SJCRH30 (cell line): ENCODE measurements around the gene MIER2. TPM values are rescaled to one million over a fixed set of nuclear protein-coding genes. Genes with fewer than 3 reads are reported as not detected.

Experiments
- DNase-seq, 2 experiments: peaks; one replicate each; pipeline ENCODE4 v3.0.0-alpha.2; 2015 to 2020
- H3K27ac ChIP-seq: fragments of 250-450 bp; sonication (Bioruptor Pico); 2 replicates; pipeline ENCODE4 v1.5.1; 2020; ENCODE audit warnings: mild to moderate bottlenecking, moderate library complexity
- H3K27me3 ChIP-seq: fragments of 250-450 bp; sonication (Bioruptor Pico); 2 replicates; pipeline ENCODE4 v1.5.1; 2020; ENCODE audit warnings: mild to moderate bottlenecking, moderate library complexity
- H3K36me3 ChIP-seq: fragments of 250-450 bp; sonication (Bioruptor Pico); 2 replicates; pipeline ENCODE4 v1.5.1; 2020; ENCODE audit warnings: mild to moderate bottlenecking, moderate library complexity
- H3K4me1 ChIP-seq: fragments of 250-450 bp; sonication (Bioruptor Pico); 2 replicates; pipeline ENCODE4 v1.5.1; 2020; ENCODE audit warnings: mild to moderate bottlenecking, moderate library complexity
- H3K4me3 ChIP-seq: fragments of 250-450 bp; sonication (Bioruptor Pico); 2 replicates; pipeline ENCODE4 v1.5.1; 2020; ENCODE audit warnings: mild to moderate bottlenecking, moderate library complexity
- H3K9me3 ChIP-seq: fragments of 250-450 bp; sonication (Bioruptor Pico); replicated peaks from 2 replicates; pipeline ENCODE4 v1.5.1; 2020; ENCODE audit warnings: mild to moderate bottlenecking, moderate library complexity
- total RNA-seq: library from RNA; depleted of rRNA; stranded (reverse); fragments of >200 nt; shearing (Covaris generic); gene quantifications from 2 replicates; pipeline ENCODE4 v1.2.3, GENCODE V29; 2014

Gene MIER2
- total RNA-seq, 1 experiment from 2014 or later = 18.5 TPM

DNA sequence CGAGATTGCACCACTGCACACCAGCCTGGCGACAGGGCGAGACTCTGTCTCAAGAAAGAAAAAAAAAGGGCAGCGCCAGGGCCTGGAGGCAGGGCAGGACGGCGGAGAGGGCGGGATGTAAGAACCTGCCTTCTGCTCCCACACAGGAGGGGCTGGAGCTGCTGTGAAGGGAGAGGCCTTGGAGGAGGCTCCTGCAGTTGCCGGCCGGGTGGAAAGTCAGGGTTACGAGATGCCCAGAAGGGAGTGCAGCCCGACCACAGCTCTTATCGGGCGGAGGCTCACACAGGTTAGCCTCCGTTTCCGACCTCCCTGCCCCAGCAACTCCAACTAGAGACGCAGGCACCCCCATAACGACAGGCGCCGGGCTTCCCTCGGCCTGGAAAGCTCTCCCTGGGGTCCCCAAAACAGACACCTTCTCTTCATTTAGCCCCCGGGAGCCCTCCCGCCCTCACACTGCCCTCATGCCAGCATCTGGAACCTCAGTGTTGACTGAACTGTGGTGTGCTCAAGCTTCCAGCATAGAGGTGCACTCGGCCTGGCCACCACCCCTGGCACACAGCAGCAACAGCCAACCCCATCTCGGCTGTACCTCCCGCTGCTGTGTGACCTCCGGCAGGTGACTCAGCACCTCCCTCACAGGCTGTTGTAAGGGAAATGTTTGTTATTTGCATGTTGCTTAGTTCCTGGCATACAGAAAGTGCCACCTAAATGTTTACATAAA is 54.8 kb downstream of the MIER2 start:
- Histone ChIP-seq H3K27me3 (no peaks in the 10 kb centered on the region; the same call in 1 of the 2 replicates), H3K4me3 (no peak overlapping the region), H3K4me1 (no peaks in the 10 kb centered on the region), H3K9me3 (no peaks in the 10 kb centered on the region), H3K36me3 (no peaks in the 10 kb centered on the region), H3K27ac (no peak overlapping the region)
- no peak for DNase-seq

DNA sequence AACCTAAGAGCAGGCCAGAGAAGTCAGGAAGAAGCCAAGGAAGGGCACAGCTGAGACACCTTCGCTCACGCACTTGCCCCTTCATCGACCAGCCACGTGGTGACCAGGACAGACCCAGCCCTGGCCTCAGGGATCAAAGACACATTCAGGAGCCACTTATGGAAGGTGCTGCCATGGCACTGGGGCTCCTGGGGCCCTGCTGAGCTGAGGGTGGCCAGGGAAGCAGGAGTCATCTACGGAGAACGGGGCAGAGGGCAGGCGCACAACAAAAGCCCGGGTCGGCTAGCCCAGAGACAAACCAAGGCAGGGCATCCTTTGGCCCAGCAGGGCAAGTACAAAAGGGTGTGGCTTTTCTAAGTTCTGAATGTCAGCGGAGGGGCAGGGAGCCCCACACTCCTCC is 55.7 kb downstream of the MIER2 start:
- no peaks in the 10 kb centered on the region; the same call in 1 of the 2 replicates for H3K27me3 ChIP-seq

DNA sequence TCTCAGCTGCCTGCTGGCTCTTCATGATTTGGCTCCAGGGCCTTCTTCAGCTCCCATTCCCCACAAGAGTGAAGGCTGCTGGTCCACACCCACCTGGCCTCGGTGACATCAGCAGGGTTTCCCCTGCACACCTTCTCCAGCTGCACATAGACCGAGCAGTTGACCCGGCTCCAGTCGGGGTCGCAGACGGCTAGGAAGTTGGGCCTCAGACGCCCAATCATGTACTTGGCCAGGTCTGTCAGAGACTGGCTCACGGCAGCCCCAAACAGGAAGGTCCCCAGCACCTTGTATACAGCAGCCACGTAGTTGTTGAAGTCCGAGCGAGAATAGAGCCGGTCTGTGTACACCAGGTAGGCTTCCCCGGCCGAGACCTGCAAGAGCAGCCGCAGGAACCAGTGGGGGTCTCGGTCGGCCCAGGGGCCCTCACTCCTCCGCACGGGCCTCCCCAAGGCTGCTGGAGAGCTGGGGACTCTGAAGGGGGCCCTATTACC is 57.2 kb downstream of the MIER2 start:
- H3K27ac ChIP-seq = no peak overlapping the region
- H3K9me3 ChIP-seq = no peaks in the 10 kb centered on the region
- no peaks in the 10 kb centered on the region for H3K36me3 ChIP-seq
- no peaks in the 10 kb centered on the region for H3K27me3 ChIP-seq
- H3K4me3 ChIP-seq = no peak overlapping the region
- DNase-seq = no peak
- H3K4me1 ChIP-seq = no peaks in the 10 kb centered on the region

More for the DNA sequence above, 55.7 kb downstream of the MIER2 start:
- H3K4me3 ChIP-seq = no peak overlapping the region
- DNase-seq = no peak
- no peaks in the 10 kb centered on the region for H3K9me3 ChIP-seq
- H3K27ac ChIP-seq = no peak overlapping the region
- H3K36me3 ChIP-seq = no peaks in the 10 kb centered on the region
- no peaks in the 10 kb centered on the region for H3K4me1 ChIP-seq

- H3K36me3 ChIP-seq = no peaks in the 10 kb centered on the region
- H3K4me1 ChIP-seq = 0 out of 2 replicates have a peak, but pooled peaks cover 2% of the 10 kb centered on the region
- H3K27ac ChIP-seq = no peak overlapping the region
- no peak for DNase-seq
- no peak overlapping the region for H3K4me3 ChIP-seq
- H3K27me3 ChIP-seq = no peaks in the 10 kb centered on the region
- H3K9me3 ChIP-seq = no peaks in the 10 kb centered on the region
Measured at GRCh38 chr19:283395-283794, 61.2 kb downstream of the MIER2 start.

DNA sequence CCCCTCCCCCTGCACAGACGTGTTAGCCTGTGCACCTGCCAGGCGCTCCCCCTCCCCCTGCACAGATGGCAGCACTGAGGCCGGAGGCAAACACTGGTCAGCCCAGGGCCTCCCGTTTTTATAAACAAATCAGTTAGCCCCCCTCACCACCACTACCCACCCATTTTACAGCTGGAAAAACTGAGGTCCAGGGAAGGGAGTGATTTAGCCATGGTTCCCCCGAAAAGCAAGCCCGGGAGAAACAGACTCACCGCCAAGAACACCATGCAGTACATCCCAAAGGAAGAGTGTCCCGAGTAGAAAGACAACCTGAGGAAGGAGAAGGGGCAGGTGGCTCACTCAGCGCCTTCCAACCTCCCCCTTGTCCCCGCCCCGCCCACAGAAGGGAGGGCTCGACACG is 62.1 kb downstream of the MIER2 start:
- H3K36me3 ChIP-seq = no peaks in the 10 kb centered on the region
- DNase-seq = no peak
- H3K4me3 ChIP-seq = no peak overlapping the region
- H3K27me3 ChIP-seq = no peaks in the 10 kb centered on the region
- H3K27ac ChIP-seq = no peak overlapping the region
- no peaks in the 10 kb centered on the region for H3K9me3 ChIP-seq
- H3K4me1 ChIP-seq = 0 out of 2 replicates have a peak, but pooled peaks cover 2% of the 10 kb centered on the region

GRCh38 chr19:281992-282391 is 62.6 kb downstream of the MIER2 start:
- Histone ChIP-seq H3K4me1 (0 out of 2 replicates have a peak, but pooled peaks cover 2% of the 10 kb centered on the region), H3K9me3 (no peaks in the 10 kb centered on the region), H3K36me3 (no peaks in the 10 kb centered on the region), H3K4me3 (no peak overlapping the region), H3K27me3 (no peaks in the 10 kb centered on the region; the same call in 1 of the 2 replicates), H3K27ac (no peak overlapping the region)
- DNase-seq = no peak

- Histone ChIP-seq H3K9me3 (no peaks in the 10 kb centered on the region), H3K27ac (no peak overlapping the region), H3K27me3 (no peaks in the 10 kb centered on the region; the same call in 1 of the 2 replicates), H3K36me3 (no peaks in the 10 kb centered on the region), H3K4me1 (0 out of 2 replicates have a peak, but pooled peaks cover 2% of the 10 kb centered on the region), H3K4me3 (no peak overlapping the region)
- peak; percentile 28 to 30 for DNase-seq
Measured at GRCh38 chr19:281156-281853, 63.3 kb downstream of the MIER2 start.

GRCh38 chr19:280541-281009 is 64.0 kb downstream of the MIER2 start:
- Histone ChIP-seq H3K4me3 (no peak overlapping the region), H3K27me3 (no peaks in the 10 kb centered on the region; the same call in 1 of the 2 replicates), H3K9me3 (no peaks in the 10 kb centered on the region), H3K27ac (no peak overlapping the region), H3K4me1 (0 out of 2 replicates have a peak, but pooled peaks cover 2% of the 10 kb centered on the region), H3K36me3 (no peaks in the 10 kb centered on the region)
- DNase-seq = peak; percentile 58 to 60

- Histone ChIP-seq H3K27me3 (no peaks in the 10 kb centered on the region; the same call in 1 of the 2 replicates), H3K27ac (no peak overlapping the region), H3K4me3 (no peak overlapping the region), H3K9me3 (no peaks in the 10 kb centered on the region), H3K36me3 (no peaks in the 10 kb centered on the region), H3K4me1 (0 out of 2 replicates have a peak, but pooled peaks cover 2% of the 10 kb centered on the region)
- DNase-seq = no peak
Measured at GRCh38 chr19:279656-280055, 64.9 kb downstream of the MIER2 start.

- no peaks in the 10 kb centered on the region for H3K36me3 ChIP-seq
- no peak for DNase-seq
- no peaks in the 10 kb centered on the region; the same call in 1 of the 2 replicates for H3K27me3 ChIP-seq
- no peak overlapping the region for H3K4me3 ChIP-seq
- H3K4me1 ChIP-seq = 0 out of 2 replicates have a peak, but pooled peaks cover 2% of the 10 kb centered on the region
- no peak overlapping the region for H3K27ac ChIP-seq
- no peaks in the 10 kb centered on the region for H3K9me3 ChIP-seq
Measured at GRCh38 chr19:279231-279630, 65.4 kb downstream of the MIER2 start.

GRCh38 chr19:277581-278165 is 66.9 kb downstream of the MIER2 start:
- Histone ChIP-seq H3K9me3 (no peaks in the 10 kb centered on the region), H3K4me1 (0 out of 2 replicates have a peak, but pooled peaks cover 2% of the 10 kb centered on the region), H3K36me3 (no peaks in the 10 kb centered on the region), H3K27me3 (no peaks in the 10 kb centered on the region; the same call in 1 of the 2 replicates), H3K27ac (no peak overlapping the region), H3K4me3 (no peak overlapping the region)
- DNase-seq = peak; percentile 21 to 40

DNA sequence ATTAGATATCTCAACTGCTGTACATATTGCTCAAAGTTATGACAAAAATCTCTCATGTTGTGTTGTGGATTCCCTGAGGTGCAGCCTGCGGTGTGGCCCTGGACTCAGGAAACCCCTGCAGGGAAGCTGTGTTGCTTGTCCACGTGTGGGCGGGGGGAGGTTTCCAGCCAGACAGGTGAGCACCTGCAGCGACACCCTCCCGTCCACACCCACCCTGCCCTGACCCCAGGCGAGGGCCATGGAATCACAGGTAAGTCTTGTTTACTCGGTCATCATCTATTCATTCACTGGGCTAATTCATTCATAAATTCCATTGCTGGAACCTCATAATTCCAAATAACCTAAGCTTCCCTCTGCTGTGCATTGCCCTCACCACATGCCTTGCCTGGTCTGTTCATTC is 67.5 kb downstream of the MIER2 start:
- H3K36me3 ChIP-seq = no peaks in the 10 kb centered on the region
- 0 out of 2 replicates have a peak, but pooled peaks cover 2% of the 10 kb centered on the region for H3K4me1 ChIP-seq
- no peaks in the 10 kb centered on the region; the same call in 1 of the 2 replicates for H3K27me3 ChIP-seq
- H3K4me3 ChIP-seq = no peak overlapping the region
- no peaks in the 10 kb centered on the region for H3K9me3 ChIP-seq
- H3K27ac ChIP-seq = no peak overlapping the region
- DNase-seq = no peak

DNA sequence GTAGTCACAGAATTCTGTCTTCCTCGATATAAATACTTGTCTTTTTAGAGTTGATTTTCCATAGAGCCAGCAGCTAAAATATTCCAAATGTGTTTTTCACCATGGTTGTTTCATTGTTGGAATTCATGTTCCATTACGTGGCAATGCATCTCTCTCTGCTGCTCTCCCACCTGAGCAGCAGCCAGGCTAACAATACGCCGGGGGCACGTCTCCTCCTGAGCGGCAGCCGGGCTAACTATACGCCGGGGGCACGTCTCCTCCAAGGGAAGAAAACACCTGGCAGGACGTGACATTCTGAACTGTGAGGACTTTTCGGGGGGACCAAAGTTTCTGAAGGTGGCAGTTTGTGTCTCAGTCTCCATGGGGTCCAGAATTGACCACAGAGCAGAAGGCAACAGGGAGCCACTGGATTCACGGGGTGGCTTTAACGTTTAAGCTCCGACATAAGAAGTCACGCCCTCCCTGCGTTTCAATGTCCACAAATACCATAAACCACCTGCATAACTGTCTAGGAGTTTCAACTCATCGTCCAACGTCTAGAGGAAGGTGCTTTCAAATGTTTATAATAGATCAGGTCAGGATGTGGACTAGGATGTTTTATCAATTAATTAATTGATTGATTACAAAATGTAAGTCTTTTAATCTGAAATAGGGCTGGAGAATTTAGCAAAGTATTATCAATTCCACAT is 68.5 kb downstream of the MIER2 start:
- Histone ChIP-seq H3K4me1 (0 out of 2 replicates have a peak, but pooled peaks cover 2% of the 10 kb centered on the region), H3K4me3 (no peak overlapping the region), H3K27ac (no peak overlapping the region), H3K36me3 (no peaks in the 10 kb centered on the region), H3K9me3 (no peaks in the 10 kb centered on the region), H3K27me3 (no peaks in the 10 kb centered on the region; the same call in 1 of the 2 replicates)
- DNase-seq = no peak

DNA sequence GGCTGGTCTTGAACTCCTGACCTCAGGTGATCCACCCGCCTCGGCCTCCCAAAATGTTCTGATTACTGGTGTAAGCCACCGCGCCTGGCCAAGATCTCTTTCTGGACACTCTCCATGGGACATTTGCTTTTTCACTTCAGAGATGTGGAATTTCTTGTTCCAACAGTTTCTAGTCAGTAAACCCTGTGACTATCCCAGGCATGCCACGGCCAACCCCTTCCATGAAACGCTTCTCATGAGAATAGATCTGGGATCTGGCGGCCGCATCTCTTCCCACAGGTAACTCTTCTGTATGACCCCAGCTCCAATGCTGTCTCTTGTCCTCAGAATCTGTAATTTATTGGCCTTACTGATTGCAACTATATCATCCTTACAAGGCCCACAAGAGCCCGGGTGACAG is 69.6 kb downstream of the MIER2 start:
- Histone ChIP-seq H3K4me3 (no peak overlapping the region), H3K9me3 (no peaks in the 10 kb centered on the region), H3K4me1 (no peaks in the 10 kb centered on the region), H3K27ac (no peak overlapping the region), H3K27me3 (no peaks in the 10 kb centered on the region; the same call in 1 of the 2 replicates), H3K36me3 (no peaks in the 10 kb centered on the region)
- DNase-seq = no peak
